GM23338 (cell line): ENCODE results near the gene S100A16. TPM values are rescaled to one million over a fixed set of nuclear protein-coding genes. Genes with fewer than 3 reads are reported as not detected.

Experiments used
- ATAC-seq: fragments of 200-7000 bp; cut with Tn5 transposase; 3 replicates; pipeline ENCODE4 v1.9.1; 2020
- DNase-seq: peaks from one replicate; pipeline ENCODE4 v3.0.0-alpha.2; 2015; ENCODE audit warnings: low spot score
- H2AFZ ChIP-seq: fragments of 200-600 bp; sonication (generic); 2 replicates; pipeline ENCODE4 v1.8.0; 2016; ENCODE audit warnings: antibody characterized with exemption, mild to moderate bottlenecking, moderate library complexity
- H3F3A ChIP-seq: fragments of 200-600 bp; sonication (generic); replicated peaks from 2 replicates; pipeline ENCODE4 v1.8.0; 2017; ENCODE audit warnings: antibody characterized with exemption, mixed run types, low read depth
- H3K27ac ChIP-seq: fragments of 200-600 bp; sonication (generic); 2 replicates; pipeline ENCODE4 v1.6.1; 2016; ENCODE audit warnings: low read depth
- H3K27me3 ChIP-seq: fragments of 200-600 bp; sonication (generic); 2 replicates; pipeline ENCODE4 v1.8.0; 2016; ENCODE audit warnings: mild to moderate bottlenecking, mixed run types, moderate library complexity; ENCODE audit not compliant: insufficient read depth
- H3K36me3 ChIP-seq: fragments of 200-600 bp; sonication (generic); 2 replicates; pipeline ENCODE4 v1.8.0; 2016; ENCODE audit warnings: mild to moderate bottlenecking; ENCODE audit not compliant: insufficient read depth
- H3K4me1 ChIP-seq: fragments of 200-600 bp; sonication (generic); 2 replicates; pipeline ENCODE4 v1.8.0; 2016; ENCODE audit warnings: mild to moderate bottlenecking, moderate library complexity; ENCODE audit not compliant: insufficient read depth
- H3K4me2 ChIP-seq: fragments of 200-600 bp; sonication (generic); 2 replicates; pipeline ENCODE4 v1.7.1; 2017; ENCODE audit warnings: mixed run types
- H3K4me3 ChIP-seq: fragments of 200-600 bp; sonication (generic); 2 replicates; pipeline ENCODE4 v1.6.1; 2016; ENCODE audit warnings: mixed run types
- H3K79me2 ChIP-seq: fragments of 200-600 bp; sonication (generic); replicated peaks from 2 replicates; pipeline ENCODE4 v1.8.0; 2017; ENCODE audit warnings: mild to moderate bottlenecking; ENCODE audit not compliant: insufficient read depth
- H3K9me2 ChIP-seq: fragments of 200-600 bp; sonication (generic); 2 replicates; pipeline ENCODE4 v1.8.0; 2017; ENCODE audit not compliant: insufficient read depth
- H4K20me1 ChIP-seq: fragments of 200-600 bp; sonication (generic); replicated peaks from 2 replicates; pipeline ENCODE4 v1.8.0; 2017; ENCODE audit warnings: mild to moderate bottlenecking; ENCODE audit not compliant: insufficient read depth
- H3K27ac Mint-ChIP-seq: 2 replicates; pipeline ENCODE4 v1.8.0; 2020; ENCODE audit warnings: inconsistent platforms, mild to moderate bottlenecking, moderate library complexity, mixed read lengths
- H3K27me3 Mint-ChIP-seq: 3 replicates; pipeline ENCODE4 v1.8.0; 2022; ENCODE audit warnings: low read depth, mild to moderate bottlenecking, moderate library complexity, mixed read lengths, inconsistent platforms; ENCODE audit not compliant: insufficient read depth, poor library complexity
- H3K36me3 Mint-ChIP-seq: 3 replicates; pipeline ENCODE4 v1.8.0; 2021; ENCODE audit warnings: low read depth, mild to moderate bottlenecking, inconsistent platforms, moderate library complexity, mixed read lengths
- H3K4me1 Mint-ChIP-seq: 3 replicates; pipeline ENCODE4 v1.8.0; 2020; ENCODE audit warnings: mild to moderate bottlenecking, inconsistent platforms, mixed read lengths
- H3K4me3 Mint-ChIP-seq: 3 replicates; pipeline ENCODE4 v1.8.0; 2021; ENCODE audit warnings: moderate library complexity, mild to moderate bottlenecking, inconsistent platforms, mixed read lengths
- H3K9me3 Mint-ChIP-seq: 3 replicates; pipeline ENCODE4 v1.8.0; 2020; ENCODE audit warnings: moderate library complexity, mild to moderate bottlenecking, inconsistent platforms, mixed read lengths
- CREB1 ChIP-seq: fragments of 250-450 bp; sonication (Bioruptor Pico); IDR thresholded peaks from 2 replicates; pipeline ENCODE4 v1.5.0; 2020; ENCODE audit warnings: low read depth, mild to moderate bottlenecking, moderate library complexity
- CTCF ChIP-seq, 2 experiments: fragments of 200-600 bp in 1 of 2; sonication (generic) in 1 of 2; conservative IDR thresholded peaks; 2 replicates each; pipeline versions ENCODE4 v1.5.1 to v1.6.1; 2016 to 2017; ENCODE audit warnings: antibody characterized with exemption in 2 of 2, low read depth in 2 of 2, mild to moderate bottlenecking in 2 of 2, moderate library complexity in 1 of 2
- EZH2 ChIP-seq: fragments of 200-600 bp; sonication (generic); IDR thresholded peaks from one replicate; pipeline ENCODE4 v1.8.0; 2017; ENCODE audit warnings: antibody characterized with exemption, mild to moderate bottlenecking, low read depth; ENCODE audit not compliant: unreplicated experiment
- EZH2phosphoT487 ChIP-seq: fragments of 200-600 bp; sonication (generic); IDR thresholded peaks from one replicate; pipeline ENCODE4 v1.8.1; 2018; ENCODE audit warnings: antibody characterized with exemption; ENCODE audit not compliant: unreplicated experiment
- JUNB ChIP-seq: IDR thresholded peaks from one replicate; pipeline ENCODE4 v1.6.1; 2016; ENCODE audit warnings: antibody characterized with exemption; ENCODE audit not compliant: unreplicated experiment
- NANOG ChIP-seq: IDR thresholded peaks from 2 replicates; pipeline ENCODE4 v1.6.1; 2016; ENCODE audit warnings: antibody characterized with exemption, borderline replicate concordance
- POLR2AphosphoS5 ChIP-seq: IDR thresholded peaks from 2 replicates; pipeline ENCODE4 v1.6.1; 2016; ENCODE audit warnings: antibody characterized with exemption, low read depth
- REST ChIP-seq: IDR thresholded peaks from one replicate; pipeline ENCODE4 v1.6.1; 2018; ENCODE audit warnings: antibody characterized with exemption; ENCODE audit not compliant: unreplicated experiment
- ZNF114 ChIP-seq: fragments of 250-450 bp; sonication (Bioruptor Pico); IDR thresholded peaks from 2 replicates; pipeline ENCODE4 v1.5.0; 2020; ENCODE audit warnings: mild to moderate bottlenecking, moderate library complexity
- ZNF331 ChIP-seq: fragments of 250-450 bp; sonication (Bioruptor Pico); IDR thresholded peaks from 2 replicates; pipeline ENCODE4 v1.5.0; 2020; ENCODE audit warnings: low read depth, mild to moderate bottlenecking, moderate library complexity
- ZNF462 ChIP-seq: fragments of 250-450 bp; sonication (Bioruptor Pico); IDR thresholded peaks from 2 replicates; pipeline ENCODE4 v1.5.0; 2020; ENCODE audit warnings: mild to moderate bottlenecking, moderate library complexity
- polyA plus RNA-seq: library from polyadenylated mRNA; unstranded; fragments of >200 nt; fragmentation: Nextera tagmentation; extraction: Ambion mirVana; gene quantifications from 2 replicates; pipeline ENCODE4 v1.2.1, GENCODE V29; 2016
- total RNA-seq: library from RNA; depleted of rRNA; stranded (reverse); fragments of >200 nt; shearing (Covaris generic); gene quantifications from 2 replicates; pipeline ENCODE4 v1.2.3, GENCODE V29; 2014

The S100A16 gene
- total and polyA plus RNA-seq, 2 experiments from 2014 or later, result 13.0 to 20.4 TPM

DNA sequence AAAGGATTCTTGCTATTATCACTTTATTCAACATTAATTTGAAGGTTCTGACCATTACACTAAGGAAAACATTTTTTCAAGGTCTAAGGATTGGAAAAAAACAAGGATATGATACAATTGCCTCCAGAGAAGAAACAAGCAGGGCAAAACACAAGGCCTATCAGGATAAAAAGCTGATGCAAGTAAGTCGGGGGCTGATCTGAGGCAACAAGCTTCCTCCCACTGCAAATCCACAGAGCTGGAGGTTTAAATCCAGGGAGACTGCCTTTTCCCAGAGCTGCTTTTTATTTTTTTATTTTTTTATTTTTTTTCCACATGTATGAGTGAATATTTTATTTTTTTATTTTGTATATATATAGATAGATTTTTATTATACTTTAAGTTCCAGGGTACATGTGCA is 27.9 kb downstream of the S100A16 start:
- Mint-ChIP-seq H3K36me3 (no peaks in the 10 kb centered on the region), H3K4me1 (peaks cover 8% of the 10 kb centered on the region; the same call in 2 of the 3 replicates), H3K4me3 (no peak overlapping the region), H3K9me3 (no peaks in the 10 kb centered on the region), H3K27me3 (peaks cover 9% of the 10 kb centered on the region), H3K27ac (no peak overlapping the region)
- H3K27me3 ChIP-seq, result no peaks in the 10 kb centered on the region
- DNase-seq (no peak), ATAC-seq (no peak)
- no peak overlapping the region for H3K4me3 ChIP-seq
- no peaks in the 10 kb centered on the region for H3F3A ChIP-seq
- H4K20me1 ChIP-seq, result no peaks in the 10 kb centered on the region
- no peaks in the 10 kb centered on the region for H3K79me2 ChIP-seq
- H3K4me1 ChIP-seq, result peaks cover 6% of the 10 kb centered on the region; the same call in 1 of the 2 replicates
- H3K36me3 ChIP-seq, result no peaks in the 10 kb centered on the region
- no peak overlapping the region for H3K27ac ChIP-seq
- no peak for TF ChIP-seq EZH2
- H3K9me2 ChIP-seq, result no peaks in the 10 kb centered on the region
- H2AFZ ChIP-seq, result no peak overlapping the region
- H3K4me2 ChIP-seq, result no peak overlapping the region

DNA sequence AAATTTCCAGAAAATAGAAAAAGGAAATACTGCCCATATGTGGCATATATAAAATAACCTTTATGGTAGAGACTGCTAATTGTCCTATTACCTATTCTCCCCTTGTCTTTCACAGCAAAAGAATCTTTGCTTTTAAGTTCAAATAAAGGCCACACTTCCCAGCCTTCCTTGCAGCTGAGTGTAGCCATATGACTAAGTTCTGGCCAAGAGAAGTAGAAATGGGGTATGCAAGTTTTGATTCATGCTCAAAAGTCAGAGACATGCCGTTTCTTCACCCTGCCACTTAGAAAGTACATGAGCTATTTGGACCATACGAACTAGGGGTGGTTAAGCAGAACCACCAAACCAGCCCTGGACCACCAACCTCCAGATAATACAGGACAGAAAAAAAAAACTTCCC is 29.0 kb downstream of the S100A16 start:
- Mint-ChIP-seq H3K4me3 (no peak overlapping the region), H3K27me3 (peaks cover 9% of the 10 kb centered on the region), H3K4me1 (peaks cover 9% of the 10 kb centered on the region; the same call in 2 of the 3 replicates), H3K9me3 (no peaks in the 10 kb centered on the region), H3K36me3 (no peaks in the 10 kb centered on the region), H3K27ac (no peak overlapping the region)
- Histone ChIP-seq H3K4me1 (peaks cover 6% of the 10 kb centered on the region; the same call in 1 of the 2 replicates), H3K27me3 (no peaks in the 10 kb centered on the region), H2AFZ (no peak overlapping the region), H3K9me2 (no peaks in the 10 kb centered on the region), H3K4me2 (no peak overlapping the region), H3K27ac (no peak overlapping the region), H3K4me3 (no peak overlapping the region), H4K20me1 (no peaks in the 10 kb centered on the region), H3K36me3 (no peaks in the 10 kb centered on the region), H3K79me2 (no peaks in the 10 kb centered on the region), H3F3A (no peaks in the 10 kb centered on the region)
- DNase-seq (no peak), ATAC-seq (no peak)
- TF ChIP-seq ZNF462 (CRISPR knock-in tag) (no peak), CTCF (conservative IDR thresholded peaks at IDR 0.05; ENCODE audit: low read depth in 2 of 2) (no peak), JUNB (no peak), CREB1 (CRISPR knock-in tag) (no peak), ZNF114 (no peak), POLR2AphosphoS5 (no peak), EZH2 (no peak), EZH2phosphoT487 (no peak), NANOG (no peak), REST (no peak), ZNF331 (no peak)
